K562 treated with DMSO at 1 percent for 12 hours (cell line): ENCODE measurements around the gene TAAR2. TPM values are rescaled to one million over a fixed set of nuclear protein-coding genes. Genes with fewer than 3 reads are reported as not detected.

Experiments used
- total RNA-seq: library from RNA; unstranded; fragments of 300-600 nt; gene quantifications from 2 replicates; pipeline ENCODE4 v1.2.3, GENCODE V29; 2022; ENCODE audit not compliant: insufficient read depth

The TAAR2 gene
- total RNA-seq, result not detected in 2 replicates

GRCh38 chr6:132624175-132624574 lies at the start of gene TAAR2:
TAAR2 (minus strand) TSS chr6:132624275; CDS start chr6:132624275, 0 bp downstream.

GRCh38 chr6:132659082-132659481 lies 35.0 kb upstream of the TAAR2 start, which contains the start of gene TAAR1:
TAAR1 (minus strand) TSS chr6:132659182; CDS start chr6:132646003, 13,179 bp downstream.

GRCh38 chr6:132589454-132589853 lies 34.6 kb downstream of the TAAR2 start, which contains the start of gene TAAR5:
TAAR5 (minus strand) TSS chr6:132589741; CDS start chr6:132589686, 55 bp downstream.

GRCh38 chr6:132570221-132570777 lies 53.8 kb downstream of the TAAR2 start, which contains the start of gene TAAR6:
TAAR6 (plus strand) TSS chr6:132570322; CDS start chr6:132570322, 0 bp downstream.

Other genes starting within 250 kb of the TAAR2 start
- not detected in 2 replicates for gene MOXD1, start 222.8 kb downstream of the TAAR2 start, total RNA-seq
- gene STX7, start 111.2 kb downstream of the TAAR2 start, total RNA-seq, result 10.3 and 26.9 TPM in 2 replicates
- gene TAAR9, start 86.0 kb downstream of the TAAR2 start, total RNA-seq, result not detected in 2 replicates
- not detected in 2 replicates for gene TAAR8, start 71.6 kb downstream of the TAAR2 start, total RNA-seq
- gene TAAR6, start 54.0 kb downstream of the TAAR2 start, total RNA-seq, result not detected in 2 replicates
- not detected in 2 replicates for gene TAAR5, start 34.5 kb downstream of the TAAR2 start, total RNA-seq
- gene TAAR1, start 34.9 kb upstream of the TAAR2 start, total RNA-seq, result not detected in 2 replicates
- gene VNN1, start 89.8 kb upstream of the TAAR2 start, total RNA-seq, result not detected in 2 replicates
- 0.99 TPM in 1 of 2 replicates, not detected in the other for gene VNN2, start 133.6 kb upstream of the TAAR2 start, total RNA-seq
- 9.0 and 18.7 TPM in 2 replicates for gene SLC18B1, start 174.4 kb upstream of the TAAR2 start, total RNA-seq
- gene RPS12, start 190.3 kb upstream of the TAAR2 start, total RNA-seq, result 5,556 and 7,701 TPM in 2 replicates